ENCODE data around the gene TNIP1.
A peak's percentile ranks its signal among the peaks of the same experiment; 100 is the strongest.

The TNIP1 gene

GRCh38 chr5:151042453-151043093 is 38.3 kb downstream of the TNIP1 start:
- ATAC-seq (ENCODE audit: low read depth) (no peak), DNase-seq (ENCODE audit: low spot score in 2 of 2) (no peak)
- Mint-ChIP-seq H3K27me3 (no peaks in the 10 kb centered on the region), H3K9me3 (no peaks in the 10 kb centered on the region), H3K27ac (no peak overlapping the region), H3K4me1 (no peaks in the 10 kb centered on the region), H3K36me3 (peaks cover 42% of the 10 kb centered on the region), H3K4me3 (no peak overlapping the region)

- DNase-seq (ENCODE audit: low spot score in 2 of 2), result no peak
- Mint-ChIP-seq H3K4me3 (no peak overlapping the region), H3K36me3 (peaks cover 43% of the 10 kb centered on the region), H3K4me1 (no peaks in the 10 kb centered on the region), H3K27me3 (no peaks in the 10 kb centered on the region), H3K9me3 (no peaks in the 10 kb centered on the region), H3K27ac (no peak overlapping the region)
- ATAC-seq (ENCODE audit: low read depth), result no peak
Observed at GRCh38 chr5:151041577-151042268, 39.1 kb downstream of the TNIP1 start.

GRCh38 chr5:151040211-151040747 is 40.6 kb downstream of the TNIP1 start:
- ATAC-seq (ENCODE audit: low read depth) (no peak), DNase-seq (ENCODE audit: low spot score in 2 of 2) (no peak)
- Mint-ChIP-seq H3K27me3 (no peaks in the 10 kb centered on the region), H3K4me1 (no peaks in the 10 kb centered on the region), H3K27ac (no peak overlapping the region), H3K9me3 (no peaks in the 10 kb centered on the region), H3K36me3 (peaks cover 40% of the 10 kb centered on the region), H3K4me3 (no peak overlapping the region)

GRCh38 chr5:151039665-151040064 is 41.2 kb downstream of the TNIP1 start:
- Mint-ChIP-seq H3K27ac (no peak overlapping the region), H3K36me3 (peaks cover 42% of the 10 kb centered on the region), H3K9me3 (no peaks in the 10 kb centered on the region), H3K4me3 (no peak overlapping the region), H3K27me3 (no peaks in the 10 kb centered on the region), H3K4me1 (no peaks in the 10 kb centered on the region)
- ATAC-seq (ENCODE audit: low read depth) (no peak), DNase-seq (ENCODE audit: low spot score in 2 of 2) (no peak)

GRCh38 chr5:151038801-151039238 is 42.0 kb downstream of the TNIP1 start:
- H3K36me3 Mint-ChIP-seq, result peaks cover 47% of the 10 kb centered on the region
- no peak overlapping the region for H3K4me3 Mint-ChIP-seq
- H3K4me1 Mint-ChIP-seq, result no peaks in the 10 kb centered on the region
- H3K27ac Mint-ChIP-seq, result no peak overlapping the region
- H3K9me3 Mint-ChIP-seq, result no peaks in the 10 kb centered on the region
- DNase-seq (ENCODE audit: low spot score in 2 of 2) (no peak), ATAC-seq (ENCODE audit: low read depth) (no peak)
- H3K27me3 Mint-ChIP-seq, result no peaks in the 10 kb centered on the region

GRCh38 chr5:151038412-151038745 is 42.5 kb downstream of the TNIP1 start:
- H3K4me1 Mint-ChIP-seq, result no peaks in the 10 kb centered on the region
- H3K27me3 Mint-ChIP-seq, result no peaks in the 10 kb centered on the region
- DNase-seq (ENCODE audit: low spot score in 2 of 2), result no peak
- no peak overlapping the region for H3K4me3 Mint-ChIP-seq
- no peak overlapping the region for H3K27ac Mint-ChIP-seq
- H3K9me3 Mint-ChIP-seq, result no peaks in the 10 kb centered on the region
- H3K36me3 Mint-ChIP-seq, result peaks cover 46% of the 10 kb centered on the region
- no peak for ATAC-seq (ENCODE audit: low read depth)

- Mint-ChIP-seq H3K4me3 (no peak overlapping the region), H3K27ac (no peak overlapping the region), H3K27me3 (no peaks in the 10 kb centered on the region), H3K36me3 (peaks cover 47% of the 10 kb centered on the region), H3K4me1 (no peaks in the 10 kb centered on the region), H3K9me3 (no peaks in the 10 kb centered on the region)
- DNase-seq (ENCODE audit: low spot score in 2 of 2) (no peak), ATAC-seq (ENCODE audit: low read depth) (no peak)
Observed at GRCh38 chr5:151037561-151038411, 43.0 kb downstream of the TNIP1 start.

- no peaks in the 10 kb centered on the region for H3K27me3 Mint-ChIP-seq
- no peaks in the 10 kb centered on the region for H3K9me3 Mint-ChIP-seq
- ATAC-seq (ENCODE audit: low read depth) (no peak), DNase-seq (ENCODE audit: low spot score in 2 of 2) (no peak)
- no peak overlapping the region for H3K4me3 Mint-ChIP-seq
- peaks cover 52% of the 10 kb centered on the region for H3K36me3 Mint-ChIP-seq
- H3K4me1 Mint-ChIP-seq, result no peaks in the 10 kb centered on the region
- peak overlapping the region; percentile 41 for H3K27ac Mint-ChIP-seq
Observed at GRCh38 chr5:151036556-151036955, 44.3 kb downstream of the TNIP1 start.

- no peaks in the 10 kb centered on the region for H3K27me3 Mint-ChIP-seq
- H3K9me3 Mint-ChIP-seq, result no peaks in the 10 kb centered on the region
- no peaks in the 10 kb centered on the region for H3K4me1 Mint-ChIP-seq
- no peak overlapping the region for H3K4me3 Mint-ChIP-seq
- H3K27ac Mint-ChIP-seq, result no peak overlapping the region
- ATAC-seq (ENCODE audit: low read depth), result no peak
- H3K36me3 Mint-ChIP-seq, result peaks cover 60% of the 10 kb centered on the region
- DNase-seq (ENCODE audit: low spot score in 2 of 2), result no peak
Observed at GRCh38 chr5:151034422-151035379, 46.1 kb downstream of the TNIP1 start.

- H3K4me1 Mint-ChIP-seq, result no peaks in the 10 kb centered on the region
- ATAC-seq (ENCODE audit: low read depth), result no peak
- H3K27ac Mint-ChIP-seq, result no peak overlapping the region
- H3K4me3 Mint-ChIP-seq, result no peak overlapping the region
- DNase-seq (ENCODE audit: low spot score in 2 of 2), result no peak
- no peaks in the 10 kb centered on the region for H3K27me3 Mint-ChIP-seq
- H3K36me3 Mint-ChIP-seq, result peaks cover 60% of the 10 kb centered on the region
- no peaks in the 10 kb centered on the region for H3K9me3 Mint-ChIP-seq
Observed at GRCh38 chr5:151033217-151033934, 47.5 kb downstream of the TNIP1 start.

- no peaks in the 10 kb centered on the region for H3K27me3 Mint-ChIP-seq
- no peak overlapping the region for H3K4me3 Mint-ChIP-seq
- H3K36me3 Mint-ChIP-seq, result peaks cover 58% of the 10 kb centered on the region
- DNase-seq (ENCODE audit: low spot score in 2 of 2) (no peak), ATAC-seq (ENCODE audit: low read depth) (no peak)
- no peaks in the 10 kb centered on the region for H3K9me3 Mint-ChIP-seq
- no peak overlapping the region for H3K27ac Mint-ChIP-seq
- H3K4me1 Mint-ChIP-seq, result no peaks in the 10 kb centered on the region
Observed at GRCh38 chr5:151031554-151031953, 49.3 kb downstream of the TNIP1 start.

GRCh38 chr5:151030379-151030778 is 50.5 kb downstream of the TNIP1 start:
- Mint-ChIP-seq H3K27me3 (no peaks in the 10 kb centered on the region), H3K27ac (no peak overlapping the region), H3K9me3 (no peaks in the 10 kb centered on the region), H3K4me3 (no peak overlapping the region), H3K36me3 (peaks cover 59% of the 10 kb centered on the region), H3K4me1 (no peaks in the 10 kb centered on the region)
- DNase-seq (ENCODE audit: low spot score in 2 of 2), result no peak
- no peak for ATAC-seq (ENCODE audit: low read depth)

- no peak for DNase-seq (ENCODE audit: low spot score in 2 of 2)
- peaks cover 56% of the 10 kb centered on the region for H3K36me3 Mint-ChIP-seq
- H3K4me3 Mint-ChIP-seq, result no peak overlapping the region
- no peaks in the 10 kb centered on the region for H3K27me3 Mint-ChIP-seq
- H3K27ac Mint-ChIP-seq, result no peak overlapping the region
- no peaks in the 10 kb centered on the region for H3K9me3 Mint-ChIP-seq
- H3K4me1 Mint-ChIP-seq, result no peaks in the 10 kb centered on the region
- no peak for ATAC-seq (ENCODE audit: low read depth)
Observed at GRCh38 chr5:151030056-151030336, 50.8 kb downstream of the TNIP1 start.
